Activated CD8-positive, alpha-beta T cell treated with anti-CD3 and anti-CD28 coated beads, Interleukin-2, amount 10 ng/mL, durations not matched to agents 7 days and 5 days (primary cell): ENCODE results near the gene CLIC3. TPM values are rescaled to one million over a fixed set of nuclear protein-coding genes. Genes with fewer than 3 reads are reported as not detected.

ENCODE experiments used
- ATAC-seq: fragments of 150-1000 bp; cut with Tn5 transposase; one replicate; pipeline ENCODE4 v1.10.0; 2021; ENCODE audit warnings: moderate library complexity
- CTCF ChIA-PET: fragments of 350-600 bp; sonication (Branson Sonifier 250); formaldehyde crosslinking; loops from one replicate; lab custom pipeline; 2021; ENCODE audit warnings: antibody characterized with exemption; lab: Charles Lee
- POLR2A ChIA-PET: fragments of 350-600 bp; sonication (Branson Sonifier 250); formaldehyde crosslinking; loops from one replicate; lab custom pipeline; 2021; ENCODE audit warnings: antibody characterized with exemption; lab: Charles Lee
- DNase-seq: peaks from one replicate; pipeline ENCODE4 v3.0.0-alpha.2; 2020
- H3K27ac Mint-ChIP-seq: one replicate; pipeline ENCODE4 v1.8.0; 2021; ENCODE audit warnings: mild to moderate bottlenecking, mixed read lengths
- H3K27me3 Mint-ChIP-seq: one replicate; pipeline ENCODE4 v1.8.0; 2021; ENCODE audit warnings: low read depth, mixed read lengths
- H3K36me3 Mint-ChIP-seq: one replicate; pipeline ENCODE4 v1.8.0; 2021; ENCODE audit warnings: low read depth, mixed read lengths
- H3K4me1 Mint-ChIP-seq: one replicate; pipeline ENCODE4 v1.8.0; 2021; ENCODE audit warnings: low read depth, mixed read lengths
- H3K4me3 Mint-ChIP-seq: one replicate; pipeline ENCODE4 v1.8.0; 2021; ENCODE audit warnings: mild to moderate bottlenecking, mixed read lengths
- H3K9me3 Mint-ChIP-seq: one replicate; pipeline ENCODE4 v1.8.0; 2022; ENCODE audit warnings: mixed read lengths; ENCODE audit not compliant: insufficient read depth
- total RNA-seq, 2 experiments: library from RNA; stranded (reverse); gene quantifications; one replicate each; pipeline ENCODE4 v1.2.3, GENCODE V29; 2021

CLIC3 gene
- total RNA-seq, 2 experiments from 2014 or later: 3.6 to 4.8 TPM

GRCh38 chr9:136952876-136953770 lies 43.2 kb downstream of the CLIC3 start:
- no peaks in the 10 kb centered on the region for H3K27me3 Mint-ChIP-seq
- H3K36me3 Mint-ChIP-seq: no peaks in the 10 kb centered on the region
- DNase-seq (no peak), ATAC-seq (no peak)
- ChIA-PET CTCF (interaction anchor here (1.1 kb wide), 1 partner anchor 83 kb away, joined by 3 read pairs; no protein-coding TSS in a partner anchor), POLR2A (no interaction called here)
- no peak overlapping the region for H3K4me3 Mint-ChIP-seq
- peaks cover 9% of the 10 kb centered on the region for H3K4me1 Mint-ChIP-seq
- H3K9me3 Mint-ChIP-seq: no peaks in the 10 kb centered on the region
- H3K27ac Mint-ChIP-seq: no peak overlapping the region

DNA sequence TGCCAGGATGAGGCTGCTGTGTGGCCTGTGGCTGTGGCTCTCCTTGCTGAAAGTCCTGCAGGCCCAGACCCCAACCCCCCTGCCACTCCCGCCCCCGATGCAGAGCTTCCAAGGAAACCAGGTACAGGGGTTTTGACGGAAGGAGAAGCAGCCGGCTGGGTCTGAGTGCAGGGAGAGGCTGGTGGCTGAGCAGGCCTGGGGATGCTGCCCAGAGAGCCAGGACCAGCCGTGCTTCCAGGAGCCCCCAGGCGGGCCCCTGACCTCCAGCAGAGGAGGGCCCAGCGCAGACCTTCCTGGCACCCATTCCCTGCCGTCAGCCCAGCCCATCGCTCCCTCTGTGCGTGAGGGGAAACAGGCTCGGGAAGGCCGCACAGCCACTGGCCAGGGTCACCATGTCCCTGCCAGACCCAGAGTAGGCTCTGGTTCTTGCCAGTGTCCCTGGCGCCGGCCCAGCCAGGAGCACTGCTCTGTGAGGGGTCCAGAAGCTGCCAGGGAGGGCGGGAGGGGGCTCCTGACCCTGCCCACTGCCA lies 44.0 kb downstream of the CLIC3 start:
- H3K36me3 Mint-ChIP-seq: no peaks in the 10 kb centered on the region
- H3K4me3 Mint-ChIP-seq: no peak overlapping the region
- no peaks in the 10 kb centered on the region for H3K27me3 Mint-ChIP-seq
- no peak for DNase-seq
- ChIA-PET POLR2A (no interaction called here), CTCF (interaction anchor here (1.1 kb wide), 1 partner anchor 83 kb away, joined by 3 read pairs; no protein-coding TSS in a partner anchor)
- no peak for ATAC-seq
- no peaks in the 10 kb centered on the region for H3K9me3 Mint-ChIP-seq
- H3K4me1 Mint-ChIP-seq: peaks cover 10% of the 10 kb centered on the region
- H3K27ac Mint-ChIP-seq: no peak overlapping the region

DNA sequence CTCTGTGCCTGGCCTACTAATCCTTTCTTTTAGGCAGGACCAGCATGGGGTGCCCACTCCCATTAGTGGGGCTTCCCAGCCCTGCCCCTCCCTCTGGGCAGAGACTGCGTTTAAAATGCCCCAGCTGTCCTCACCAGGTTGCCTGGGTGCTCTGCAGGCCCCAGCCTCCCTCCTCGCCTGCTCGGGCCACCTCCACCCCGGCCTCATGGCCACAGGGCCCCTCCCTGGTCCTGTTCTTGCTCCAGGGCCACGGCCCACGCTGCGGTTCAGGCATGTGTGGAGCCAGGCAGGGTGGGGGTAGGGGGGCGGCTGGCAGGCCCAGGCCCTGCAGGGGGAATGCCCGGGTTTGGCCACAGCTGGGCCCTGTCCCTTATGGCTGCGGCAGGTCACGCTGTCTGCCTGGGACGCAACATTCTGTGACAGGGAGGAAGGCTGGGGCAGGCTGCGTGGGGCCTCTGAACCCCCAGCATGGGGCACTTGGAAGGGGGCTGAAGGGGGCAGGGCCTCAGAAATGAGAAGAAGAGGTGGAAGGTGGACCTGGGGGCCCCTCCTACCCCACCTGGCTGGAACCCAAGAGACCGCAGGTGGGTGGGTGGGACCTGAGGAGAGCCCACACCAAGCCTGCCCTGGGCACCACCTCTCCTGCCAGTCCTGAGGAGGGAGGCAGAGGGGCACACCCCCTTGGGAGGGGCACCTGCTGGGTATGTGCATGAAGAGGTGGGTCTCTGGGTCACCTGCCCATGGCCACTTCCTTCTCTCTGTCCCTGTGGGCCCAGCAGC lies 44.6 kb downstream of the CLIC3 start, which contains the start of gene LCN12:
LCN12 (plus strand) TSS at position 733 of the 780 bp plus-strand sequence. CDS start 55 bp downstream, outside the sequence.
- ChIA-PET CTCF (interaction anchor here (1.1 to 4.9 kb wide), 4 partner anchors 77 to 110 kb away, joined by 3 to 41 read pairs (median 4); partner anchors contain the start of genes ABCA2 and AJM1), POLR2A (interaction anchor here (1.0 kb wide), 1 partner anchor 70 kb away, joined by 3 read pairs; no protein-coding TSS in a partner anchor)
- no peak within 1 kb of the TSS for H3K4me3 Mint-ChIP-seq
- peaks cover 12% of the 10 kb centered on the region for H3K4me1 Mint-ChIP-seq
- no peaks in the 10 kb centered on the region for H3K9me3 Mint-ChIP-seq
- H3K27ac Mint-ChIP-seq: no peak within 1 kb of the TSS
- ATAC-seq (no peak), DNase-seq (no peak)
- H3K36me3 Mint-ChIP-seq: no peaks in the 10 kb centered on the region
- no peaks in the 10 kb centered on the region for H3K27me3 Mint-ChIP-seq

GRCh38 chr9:136950656-136951276 lies 45.6 kb downstream of the CLIC3 start:
- H3K27me3 Mint-ChIP-seq: no peaks in the 10 kb centered on the region
- H3K36me3 Mint-ChIP-seq: no peaks in the 10 kb centered on the region
- CTCF ChIA-PET: interaction anchor here (0.7 to 4.9 kb wide), 7 partner anchors 78 to 163 kb away, joined by 3 to 41 read pairs (median 3); partner anchors contain the start of genes ABCA2, AJM1 and NPDC1
- H3K4me3 Mint-ChIP-seq: peak overlapping the region; percentile 75
- POLR2A ChIA-PET: interaction anchor here (1.0 kb wide), 1 partner anchor 69 kb away, joined by 3 read pairs; no protein-coding TSS in a partner anchor
- H3K4me1 Mint-ChIP-seq: peaks cover 12% of the 10 kb centered on the region
- H3K27ac Mint-ChIP-seq: peak overlapping the region; percentile 90
- DNase-seq (no peak), ATAC-seq (no peak)
- H3K9me3 Mint-ChIP-seq: no peaks in the 10 kb centered on the region

GRCh38 chr9:136949817-136950655 lies 46.3 kb downstream of the CLIC3 start:
- Mint-ChIP-seq H3K4me1 (peaks cover 17% of the 10 kb centered on the region), H3K27me3 (no peaks in the 10 kb centered on the region), H3K9me3 (no peaks in the 10 kb centered on the region), H3K36me3 (no peaks in the 10 kb centered on the region), H3K4me3 (peak overlapping the region; percentile 84), H3K27ac (peak overlapping the region; percentile 90)
- ATAC-seq (peak; percentile 97), DNase-seq (peak; percentile 98)
- ChIA-PET POLR2A (interaction anchor here (1.0 to 2.6 kb wide), 2 partner anchors 76 to 85 kb away, joined by 4 to 11 read pairs; no protein-coding TSS in a partner anchor), CTCF (interaction anchor here (1.1 to 5.5 kb wide), 6 partner anchors 79 to 162 kb away, joined by 3 to 146 read pairs (median 4); partner anchors contain the start of genes ABCA2 and AJM1)

DNA sequence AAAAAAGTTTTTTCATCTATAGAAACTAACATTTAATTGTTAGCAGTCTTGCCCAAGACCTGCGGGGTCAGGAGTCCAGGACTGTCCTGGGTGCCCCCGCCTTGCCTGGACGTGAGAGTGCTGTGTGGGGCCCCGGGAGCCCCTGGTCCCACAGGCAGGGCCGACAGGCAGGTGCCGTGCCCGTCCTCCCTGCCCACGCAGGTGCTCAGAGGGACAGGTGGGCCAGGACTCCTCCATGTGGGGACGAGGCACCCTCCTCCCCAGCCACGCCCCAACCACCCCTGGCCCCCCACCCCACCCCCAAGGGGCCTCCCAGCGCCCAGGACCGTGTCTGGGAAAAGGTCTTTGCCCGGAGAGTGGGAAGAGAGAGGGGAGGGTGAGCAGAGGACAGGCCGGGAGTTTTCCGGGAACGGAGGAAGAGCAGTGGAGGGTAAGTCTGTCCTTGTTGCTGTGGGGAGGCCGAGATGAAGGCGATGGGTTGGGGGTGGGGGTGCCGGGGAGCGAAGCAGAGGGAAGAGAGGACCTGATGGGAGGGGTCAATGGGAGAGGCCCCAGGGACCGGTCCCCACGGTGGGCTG lies 47.0 kb downstream of the CLIC3 start:
- Mint-ChIP-seq H3K4me3 (peak overlapping the region; percentile 84), H3K27ac (peak overlapping the region; percentile 88), H3K4me1 (peaks cover 21% of the 10 kb centered on the region), H3K9me3 (no peaks in the 10 kb centered on the region), H3K36me3 (no peaks in the 10 kb centered on the region), H3K27me3 (no peaks in the 10 kb centered on the region)
- POLR2A ChIA-PET: interaction anchor here (1.0 to 2.6 kb wide), 2 partner anchors 77 to 85 kb away, joined by 4 to 11 read pairs; no protein-coding TSS in a partner anchor
- no peak for DNase-seq
- ATAC-seq: no peak
- CTCF ChIA-PET: interaction anchor here (1.1 to 5.5 kb wide), 4 partner anchors 79 to 161 kb away, joined by 3 to 146 read pairs (median 22); partner anchors contain the start of gene ABCA2

DNA sequence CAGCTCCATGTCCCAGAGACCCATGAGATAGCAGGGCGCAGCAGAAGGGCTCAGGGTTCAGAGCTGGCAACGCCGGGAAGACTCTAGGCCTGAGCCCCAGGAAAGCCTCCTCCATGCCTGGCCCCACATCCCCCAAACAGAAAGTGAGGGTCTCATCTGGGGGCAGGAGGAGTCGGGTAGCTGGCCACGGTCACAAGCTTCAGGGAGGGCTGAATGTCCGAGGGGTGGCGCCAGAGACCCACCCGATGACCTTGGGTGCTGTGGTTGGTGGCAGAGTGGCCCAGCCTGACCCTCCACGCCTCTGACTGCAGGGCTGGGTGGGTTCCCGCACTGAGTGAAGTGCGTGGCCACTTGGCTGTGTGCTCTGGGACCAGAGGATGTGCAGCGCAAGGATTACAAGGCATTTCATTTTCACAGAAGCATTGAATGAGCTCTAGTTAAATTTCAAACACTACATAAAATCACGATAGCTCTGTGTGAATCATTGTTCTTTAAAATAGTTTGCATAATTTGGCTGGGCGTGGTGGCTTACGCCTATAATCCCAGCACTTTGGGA lies 48.3 kb downstream of the CLIC3 start:
- Mint-ChIP-seq H3K27me3 (no peaks in the 10 kb centered on the region), H3K4me1 (peaks cover 21% of the 10 kb centered on the region), H3K9me3 (no peaks in the 10 kb centered on the region), H3K36me3 (no peaks in the 10 kb centered on the region), H3K4me3 (peak overlapping the region; percentile 84), H3K27ac (peak overlapping the region; percentile 43)
- ChIA-PET CTCF (interaction anchor here (0.8 to 5.5 kb wide), 23 partner anchors 12 to 209 kb away, joined by 3 to 146 read pairs (median 5); partner anchors contain the start of genes ABCA2, AJM1, CLIC3 and FUT7), POLR2A (interaction anchor here (0.6 to 2.6 kb wide), 2 partner anchors 87 to 317 kb away, joined by 3 to 11 read pairs; no protein-coding TSS in a partner anchor)
- ATAC-seq (no peak), DNase-seq (peak; percentile 41)

GRCh38 chr9:136947028-136947891 lies 49.1 kb downstream of the CLIC3 start:
- Mint-ChIP-seq H3K27ac (peak overlapping the region; percentile 34), H3K4me1 (peaks cover 21% of the 10 kb centered on the region), H3K27me3 (no peaks in the 10 kb centered on the region), H3K4me3 (no peak overlapping the region), H3K36me3 (peaks cover 5% of the 10 kb centered on the region), H3K9me3 (no peaks in the 10 kb centered on the region)
- no peak for ATAC-seq
- POLR2A ChIA-PET: interaction anchor here (2.6 kb wide), 1 partner anchor 88 kb away, joined by 11 read pairs; no protein-coding TSS in a partner anchor
- DNase-seq: no peak
- CTCF ChIA-PET: interaction anchor here (0.8 to 5.5 kb wide), 18 partner anchors 18 to 209 kb away, joined by 3 to 146 read pairs (median 6); partner anchors contain the start of genes ABCA2, AJM1, CLIC3 and FUT7
